DOHH2 (cell line): ENCODE results near the gene GPAM.

Experiments used
- CTCF ChIP-seq: fragments of 200-600 bp; sonication (generic); IDR thresholded peaks from one replicate; pipeline ENCODE4 v1.5.1; 2014; ENCODE audit warnings: antibody characterized with exemption, mild to moderate bottlenecking, low read depth, low read length; ENCODE audit not compliant: poor library complexity, severe bottlenecking
- EZH2phosphoT487 ChIP-seq: fragments of 200-600 bp; sonication (generic); IDR thresholded peaks from 2 replicates; pipeline ENCODE4 v1.6.1; 2017; ENCODE audit warnings: borderline replicate concordance, mild to moderate bottlenecking, antibody characterized with exemption, low read length, moderate library complexity, mixed read lengths

GRCh38 chr10:112189465-112189864 is 5.9 kb upstream of the GPAM start:
- TF ChIP-seq CTCF (no peak), EZH2phosphoT487 (no peak)
